IMR-90 (cell line): ENCODE results near the gene MSH6. TPM values are rescaled to one million over a fixed set of nuclear protein-coding genes. Genes with fewer than 3 reads are reported as not detected.

Experiments
- ATAC-seq: fragments of 200-7000 bp; cut with Tn5 transposase; 2 replicates; pipeline ENCODE4 v1.9.1; 2020; ENCODE audit warnings: low read depth, mild to moderate bottlenecking, moderate library complexity
- BruUV-seq: library from RNA; stranded (reverse); fragments of 400-500 nt; replicated peaks from 2 replicates; lab custom pipeline; 2021; lab: Mats Ljungman, UMichigan
- CTCF ChIA-PET: fragments of 300-600 bp; formaldehyde crosslinking; extraction: SDS; loops from one replicate; lab custom pipeline; 2021; ENCODE audit warnings: antibody characterized with exemption; lab: Yijun Ruan, JAX
- POLR2A ChIA-PET: fragments of 300-600 bp; sonication (Branson Sonifier 250); formaldehyde crosslinking; loops from one replicate; lab custom pipeline; 2022; ENCODE audit warnings: antibody characterized with exemption; ENCODE audit not compliant: unreplicated experiment; lab: Charles Lee
- DNase-seq: peaks from one replicate; pipeline ENCODE4 v3.0.0; 2013
- H2AFZ ChIP-seq: replicated peaks from 2 replicates; pipeline ENCODE3; 2013; ENCODE audit warnings: low read length, mild to moderate bottlenecking; ENCODE audit not compliant: poor library complexity
- H2AK5ac ChIP-seq: 2 replicates; pipeline ENCODE4 v1.6.1; 2013; ENCODE audit warnings: low read depth, low read length, inconsistent platforms
- H2AK9ac ChIP-seq: replicated peaks from 2 replicates; pipeline ENCODE3; 2013; ENCODE audit warnings: mild to moderate bottlenecking, low read depth, low read length, moderate library complexity; ENCODE audit not compliant: poor library complexity
- H2BK120ac ChIP-seq: 2 replicates; pipeline ENCODE4 v1.6.1; 2013; ENCODE audit warnings: low read depth, low read length, inconsistent platforms
- H2BK15ac ChIP-seq: 3 replicates; pipeline ENCODE4 v1.6.1; 2013; ENCODE audit warnings: low read depth, low read length, inconsistent platforms
- H2BK20ac ChIP-seq: 2 replicates; pipeline ENCODE4 v1.6.1; 2013; ENCODE audit warnings: low read depth, mild to moderate bottlenecking, inconsistent platforms, low read length, moderate library complexity
- H2BK5ac ChIP-seq: 2 replicates; pipeline ENCODE4 v1.6.1; 2013; ENCODE audit warnings: mild to moderate bottlenecking, low read depth, low read length, inconsistent platforms; ENCODE audit not compliant: poor library complexity, severe bottlenecking
- H3K14ac ChIP-seq: replicated peaks from 2 replicates; pipeline ENCODE4 v1.6.1; 2013; ENCODE audit warnings: low read depth, low read length, inconsistent platforms
- H3K18ac ChIP-seq: 2 replicates; pipeline ENCODE4 v1.6.1; 2013; ENCODE audit warnings: low read depth, low read length, control low read depth
- H3K23ac ChIP-seq: 2 replicates; pipeline ENCODE4 v1.6.1; 2013; ENCODE audit warnings: low read depth, low read length, inconsistent platforms
- H3K27ac ChIP-seq: 2 replicates; pipeline ENCODE4 v1.5.1; 2013; ENCODE audit warnings: mild to moderate bottlenecking, control low read depth, low read length; ENCODE audit not compliant: insufficient read depth
- H3K27me3 ChIP-seq: 2 replicates; pipeline ENCODE4 v1.6.1; 2013; ENCODE audit warnings: low read length; ENCODE audit not compliant: control insufficient read depth, insufficient read depth
- H3K36me3 ChIP-seq: 2 replicates; pipeline ENCODE4 v1.6.1; 2013; ENCODE audit warnings: low read length, mixed read lengths; ENCODE audit not compliant: control insufficient read depth, insufficient read depth
- H3K4ac ChIP-seq: 2 replicates; pipeline ENCODE4 v1.6.1; 2013; ENCODE audit warnings: low read depth, low read length, inconsistent platforms
- H3K4me1 ChIP-seq: 2 replicates; pipeline ENCODE4 v1.6.1; 2013; ENCODE audit warnings: low read length, mixed read lengths; ENCODE audit not compliant: control insufficient read depth, insufficient read depth
- H3K4me2 ChIP-seq: 2 replicates; pipeline ENCODE4 v1.6.1; 2013; ENCODE audit warnings: low read depth, mild to moderate bottlenecking, control low read depth, low read length, moderate library complexity
- H3K4me3 ChIP-seq: 2 replicates; pipeline ENCODE4 v1.5.1; 2013; ENCODE audit warnings: low read depth, mild to moderate bottlenecking, control low read depth, low read length, moderate library complexity; ENCODE audit not compliant: insufficient read depth
- H3K56ac ChIP-seq: 2 replicates; pipeline ENCODE4 v1.6.1; 2013; ENCODE audit warnings: low read length, inconsistent platforms; ENCODE audit not compliant: insufficient read depth; ENCODE audit errors: extremely low read depth
- H3K79me1 ChIP-seq, 2 experiments: 2 replicates each; pipeline ENCODE4 v1.6.1; 2013; ENCODE audit warnings: low read length in 2 of 2, inconsistent platforms in 1 of 2, low read depth in 1 of 2
- H3K9ac ChIP-seq: 2 replicates; pipeline ENCODE4 v1.6.1; 2013; ENCODE audit warnings: low read depth, low read length, control low read depth
- H3K9me1 ChIP-seq: 2 replicates; pipeline ENCODE4 v1.6.1; 2013; ENCODE audit warnings: low read length, inconsistent platforms; ENCODE audit not compliant: insufficient read depth
- H3K9me3 ChIP-seq: 2 replicates; pipeline ENCODE4 v1.6.1; 2013; ENCODE audit warnings: low read length; ENCODE audit not compliant: control insufficient read depth, insufficient read depth
- H4K20me1 ChIP-seq: 2 replicates; pipeline ENCODE4 v1.6.1; 2013; ENCODE audit warnings: low read length, inconsistent platforms; ENCODE audit not compliant: insufficient read depth
- H4K5ac ChIP-seq: 2 replicates; pipeline ENCODE4 v1.6.1; 2013; ENCODE audit warnings: mild to moderate bottlenecking, low read depth, low read length, control low read depth
- H4K8ac ChIP-seq, 2 experiments: 2 replicates each; pipeline ENCODE4 v1.6.1; 2013; ENCODE audit warnings: low read depth in 2 of 2, low read length in 2 of 2, control low read depth in 1 of 2, inconsistent platforms in 1 of 2
- H4K91ac ChIP-seq: 2 replicates; pipeline ENCODE4 v1.6.1; 2013; ENCODE audit warnings: low read depth, low read length, inconsistent platforms; ENCODE audit not compliant: insufficient read depth
- BHLHE40 ChIP-seq: fragments of 150-350 bp; IDR thresholded peaks from 2 replicates; pipeline ENCODE4 v1.6.1; 2016; ENCODE audit warnings: mild to moderate bottlenecking, low read depth, low read length
- CHD1 ChIP-seq: IDR thresholded peaks from 2 replicates; pipeline ENCODE4 v1.6.1; 2012; ENCODE audit warnings: low read depth, low read length, improper control_type of control experiment
- CTCF ChIP-seq: conservative IDR thresholded peaks from 2 replicates; pipeline ENCODE4 v1.5.1; 2012; ENCODE audit warnings: mild to moderate bottlenecking, low read depth, low read length, improper control_type of control experiment
- ELK1 ChIP-seq: fragments of 150-350 bp; IDR thresholded peaks from 2 replicates; pipeline ENCODE4 v1.6.1; 2016; ENCODE audit warnings: low read depth, mild to moderate bottlenecking, low read length, moderate library complexity, borderline replicate concordance
- FOS ChIP-seq: fragments of 150-350 bp; IDR thresholded peaks from 2 replicates; pipeline ENCODE4 v1.6.1; 2016; ENCODE audit warnings: low read depth, low read length
- MAFK ChIP-seq: IDR thresholded peaks from 2 replicates; pipeline ENCODE4 v1.6.1; 2012; ENCODE audit warnings: low read depth, low read length, improper control_type of control experiment
- MAZ ChIP-seq: IDR thresholded peaks from 2 replicates; pipeline ENCODE4 v1.6.1; 2012; ENCODE audit warnings: low read depth, mild to moderate bottlenecking, low read length, improper control_type of control experiment, moderate library complexity, borderline replicate concordance
- MXI1 ChIP-seq: IDR thresholded peaks from 2 replicates; pipeline ENCODE4 v1.6.1; 2012; ENCODE audit warnings: low read depth, mild to moderate bottlenecking, low read length, moderate library complexity, borderline replicate concordance
- NFE2L2 ChIP-seq: fragments of 150-350 bp; IDR thresholded peaks from 2 replicates; pipeline ENCODE4 v1.6.1; 2016; ENCODE audit warnings: low read depth, mild to moderate bottlenecking, low read length
- POLR2A ChIP-seq: IDR thresholded peaks from 2 replicates; pipeline ENCODE4 v1.6.1; 2012; ENCODE audit warnings: mild to moderate bottlenecking, low read depth, low read length
- RAD21 ChIP-seq: IDR thresholded peaks from 2 replicates; pipeline ENCODE4 v1.6.1; 2012; ENCODE audit warnings: low read length, improper control_type of control experiment
- RCOR1 ChIP-seq: IDR thresholded peaks from 2 replicates; pipeline ENCODE4 v1.6.1; 2012; ENCODE audit warnings: mild to moderate bottlenecking, low read length, improper control_type of control experiment; ENCODE audit not compliant: insufficient replicate concordance
- RFX5 ChIP-seq: IDR thresholded peaks from 2 replicates; pipeline ENCODE4 v1.8.0; 2012; ENCODE audit warnings: low read depth, mild to moderate bottlenecking, low read length, moderate library complexity
- SMC3 ChIP-seq: fragments of 150-350 bp; IDR thresholded peaks from 2 replicates; pipeline ENCODE4 v1.6.1; 2016; ENCODE audit warnings: low read depth, mild to moderate bottlenecking, antibody characterized with exemption, low read length, moderate library complexity
- USF2 ChIP-seq: fragments of 150-350 bp; IDR thresholded peaks from 2 replicates; pipeline ENCODE4 v1.6.1; 2017; ENCODE audit warnings: mild to moderate bottlenecking, antibody characterized with exemption, low read length, low read depth
- WGBS, 2 experiments: methylation state at CpG; one replicate each; pipeline versions ENCODE4 v1.1.5 to v1.1.7; 2013; ENCODE audit warnings: missing lambda C conversion rate in 2 of 2; ENCODE audit not compliant: insufficient read length in 1 of 2; ENCODE audit errors: extremely low coverage in 2 of 2; 5-methylcytosine and 5-hydroxymethylcytosine counted together
- dilution Hi-C: fragments of 300-500 bp; cut with HindIII; formaldehyde crosslinking; loops from one replicate; pipeline ENCODE4 v1.14.3; 2018; ENCODE audit warnings: low sequenced_read_pairs; ENCODE audit not compliant: unreplicated experiment
- in situ Hi-C: fragments of 300-500 bp; cut with MboI; formaldehyde crosslinking; loops from 3 replicates; pipeline ENCODE4 v1.14.3; 2019; ENCODE audit warnings: low sequenced_read_pairs, inconsistent platforms, mixed read lengths
- intact Hi-C: fragments of 100-400 bp; cut with micrococcal nuclease; formaldehyde crosslinking; loops from 2 replicates; pipeline ENCODE4 v1.10.0; 2022
- polyA plus RNA-seq, 3 experiments: library from polyadenylated mRNA; depleted of rRNA; stranded (reverse); fragments of >200 nt; gene quantifications; 2 replicates each; pipeline ENCODE4 v1.2.3, GENCODE V29; 2012; ENCODE audit warnings: low replicate concordance in 1 of 3
- total RNA-seq: library from RNA; depleted of rRNA; stranded (reverse); fragments of >200 nt; gene quantifications from 2 replicates; pipeline ENCODE4 v1.2.3, GENCODE V29; 2012

The MSH6 gene
- total and polyA plus RNA-seq, 2 of the 4 experiments (the other 2 are of a cell fraction), result 17.1 to 48.9 TPM

GRCh38 chr2:47803770-47804169 is 20.8 kb downstream of the MSH6 start:
- peaks cover 7% of the 10 kb centered on the region for H3K9me3 ChIP-seq
- H3K4me3 ChIP-seq, result no peak overlapping the region
- BruUV-seq, result no TSS peak
- no peak overlapping the region for H3K14ac ChIP-seq
- no peak overlapping the region for H4K5ac ChIP-seq
- no peak overlapping the region for H2AK5ac ChIP-seq
- H4K91ac ChIP-seq, result no peak overlapping the region
- H3K9ac ChIP-seq, result no peak overlapping the region
- peaks cover 26 to 37% of the 10 kb centered on the region in 2 experiments for H3K79me1 ChIP-seq
- H3K56ac ChIP-seq, result no peak overlapping the region
- no peak overlapping the region for H3K4me2 ChIP-seq
- dilution Hi-C loops, result no loop called here
- H2AFZ ChIP-seq, result no peak overlapping the region
- H3K9me1 ChIP-seq, result 0 out of 2 replicates have a peak, but pooled peaks cover 2% of the 10 kb centered on the region
- no peak overlapping the region for H3K23ac ChIP-seq
- no peak overlapping the region for H2BK15ac ChIP-seq
- H3K4me1 ChIP-seq, result peaks cover 6% of the 10 kb centered on the region
- intact Hi-C loops, result no loop called here
- H3K27me3 ChIP-seq, result no peaks in the 10 kb centered on the region
- no peak overlapping the region for H2BK120ac ChIP-seq
- ATAC-seq (no peak), DNase-seq (no peak)
- no peak overlapping the region for H2BK20ac ChIP-seq
- no peak overlapping the region for H2AK9ac ChIP-seq
- TF ChIP-seq CHD1, result no peak
- no peak for TF ChIP-seq MAFK
- TF ChIP-seq RAD21, result no peak
- TF ChIP-seq POLR2A, result no peak
- TF ChIP-seq BHLHE40, result no peak
- TF ChIP-seq RCOR1, result no peak
- TF ChIP-seq CTCF, result no peak
- no peak for TF ChIP-seq FOS
- TF ChIP-seq NFE2L2, result no peak
- no peak for TF ChIP-seq MAZ
- TF ChIP-seq RFX5, result no peak
- no peak for TF ChIP-seq ELK1
- TF ChIP-seq SMC3, result no peak
- no peak for TF ChIP-seq MXI1
- no peak for TF ChIP-seq USF2
- no peak overlapping the region for H3K4ac ChIP-seq
- no CpG with 5 or more reads among the region's 1 CpG for WGBS, 2 experiments
- H3K18ac ChIP-seq, result no peak overlapping the region
- H3K27ac ChIP-seq, result no peak overlapping the region
- H4K8ac ChIP-seq, result no peak overlapping the region
- ChIA-PET CTCF (no interaction called here), POLR2A (no interaction called here)
- peaks cover 13% of the 10 kb centered on the region; the same call in 1 of the 2 replicates for H4K20me1 ChIP-seq
- H2BK5ac ChIP-seq, result no peak overlapping the region
- in situ Hi-C loops, result no loop called here
- peaks cover 65% of the 10 kb centered on the region for H3K36me3 ChIP-seq
